A549 (cell line): ENCODE results near the gene ROR1.

Experiments
- EHMT2 ChIP-seq: fragments of 200-600 bp; sonication (generic); IDR thresholded peaks from 2 replicates; pipeline ENCODE4 v1.6.1; 2016; ENCODE audit warnings: antibody characterized with exemption, low read depth, mild to moderate bottlenecking, moderate library complexity
- HOXB13 ChIP-seq: fragments of 250-450 bp; sonication (Bioruptor Pico); IDR thresholded peaks from 2 replicates; pipeline ENCODE4 v1.5.0; 2020; ENCODE audit warnings: low read depth, mild to moderate bottlenecking, moderate library complexity
- POLR2A ChIP-seq: IDR thresholded peaks from 2 replicates; pipeline ENCODE4 v1.6.1; 2012; ENCODE audit warnings: mild to moderate bottlenecking, low read length
- RNF2 ChIP-seq: fragments of 200-600 bp; sonication (generic); IDR thresholded peaks from 2 replicates; pipeline ENCODE4 v1.6.1; 2016; ENCODE audit warnings: low read depth, mild to moderate bottlenecking, antibody characterized with exemption, moderate library complexity, borderline replicate concordance
- TF ChIP-seq, protein P1 (sequence below): fragments of >200 bp; sonication (Bioruptor Twin); formaldehyde crosslinking; IDR thresholded peaks from 3 replicates; pipeline ENCODE4 v1.5.1; 2016

DNA sequence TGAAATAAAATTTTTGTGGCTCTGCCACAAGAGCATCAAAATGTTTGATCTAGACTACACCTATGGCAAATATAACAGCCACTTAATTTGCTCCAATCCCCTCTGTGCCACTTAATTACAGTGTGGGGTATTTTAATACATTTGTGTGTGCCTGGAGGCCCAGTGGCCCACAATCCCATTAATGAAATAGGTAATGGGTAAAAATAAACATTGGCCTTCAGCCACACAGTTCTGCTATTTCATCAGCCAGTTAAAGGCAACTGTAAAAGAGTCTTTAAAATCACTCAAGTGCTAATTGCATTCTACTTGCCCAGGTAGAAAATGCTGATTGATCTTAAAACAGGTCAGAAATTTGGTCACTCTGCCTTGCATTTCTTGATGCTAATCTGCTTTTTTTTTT lies 278.0 kb downstream of the ROR1 start:
- TF ChIP-seq HOXB13 (CRISPR knock-in tag) (no peak), EHMT2 (no peak), RNF2 (no peak), POLR2A (no peak)
- TF ChIP-seq, protein P1, sequence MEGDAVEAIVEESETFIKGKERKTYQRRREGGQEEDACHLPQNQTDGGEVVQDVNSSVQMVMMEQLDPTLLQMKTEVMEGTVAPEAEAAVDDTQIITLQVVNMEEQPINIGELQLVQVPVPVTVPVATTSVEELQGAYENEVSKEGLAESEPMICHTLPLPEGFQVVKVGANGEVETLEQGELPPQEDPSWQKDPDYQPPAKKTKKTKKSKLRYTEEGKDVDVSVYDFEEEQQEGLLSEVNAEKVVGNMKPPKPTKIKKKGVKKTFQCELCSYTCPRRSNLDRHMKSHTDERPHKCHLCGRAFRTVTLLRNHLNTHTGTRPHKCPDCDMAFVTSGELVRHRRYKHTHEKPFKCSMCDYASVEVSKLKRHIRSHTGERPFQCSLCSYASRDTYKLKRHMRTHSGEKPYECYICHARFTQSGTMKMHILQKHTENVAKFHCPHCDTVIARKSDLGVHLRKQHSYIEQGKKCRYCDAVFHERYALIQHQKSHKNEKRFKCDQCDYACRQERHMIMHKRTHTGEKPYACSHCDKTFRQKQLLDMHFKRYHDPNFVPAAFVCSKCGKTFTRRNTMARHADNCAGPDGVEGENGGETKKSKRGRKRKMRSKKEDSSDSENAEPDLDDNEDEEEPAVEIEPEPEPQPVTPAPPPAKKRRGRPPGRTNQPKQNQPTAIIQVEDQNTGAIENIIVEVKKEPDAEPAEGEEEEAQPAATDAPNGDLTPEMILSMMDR, result no peak
